ACC112 (cell line): Measurements from ENCODE around the gene GPATCH8.

Experiments used
- H2AFZ ChIP-seq: fragments of 200-600 bp; sonication (generic); one replicate; pipeline ENCODE4 v1.6.0; 2017; ENCODE audit warnings: antibody characterized with exemption, low read length; ENCODE audit not compliant: unreplicated experiment
- H3K27ac ChIP-seq: fragments of 200-600 bp; sonication (generic); 2 replicates; pipeline ENCODE4 v1.5.1; 2014; ENCODE audit warnings: low read depth, mild to moderate bottlenecking, antibody characterized with exemption, low read length, moderate library complexity
- H3K27me3 ChIP-seq: fragments of 200-600 bp; sonication (generic); 2 replicates; pipeline ENCODE4 v1.6.1; 2014; ENCODE audit warnings: mild to moderate bottlenecking, antibody characterized with exemption, low read length, moderate library complexity, mixed read lengths; ENCODE audit not compliant: insufficient read depth
- H3K36me3 ChIP-seq: fragments of 200-600 bp; sonication (generic); 2 replicates; pipeline ENCODE4 v1.6.1; 2016; ENCODE audit warnings: mild to moderate bottlenecking, antibody characterized with exemption, low read length, moderate library complexity, mixed read lengths; ENCODE audit not compliant: insufficient read depth
- H3K4me1 ChIP-seq: fragments of 200-600 bp; sonication (generic); one replicate; pipeline ENCODE4 v1.6.1; 2016; ENCODE audit warnings: low read length, mixed read lengths; ENCODE audit not compliant: insufficient read depth, unreplicated experiment, control insufficient read depth
- H3K4me3 ChIP-seq: fragments of 200-600 bp; sonication (generic); 2 replicates; pipeline ENCODE4 v1.5.1; 2014; ENCODE audit warnings: mild to moderate bottlenecking, low read depth, low read length
- H3K79me2 ChIP-seq: fragments of 200-600 bp; sonication (generic); one replicate; pipeline ENCODE4 v1.6.0; 2016; ENCODE audit warnings: low read length; ENCODE audit not compliant: control insufficient read depth, unreplicated experiment, insufficient read depth

Gene GPATCH8

DNA sequence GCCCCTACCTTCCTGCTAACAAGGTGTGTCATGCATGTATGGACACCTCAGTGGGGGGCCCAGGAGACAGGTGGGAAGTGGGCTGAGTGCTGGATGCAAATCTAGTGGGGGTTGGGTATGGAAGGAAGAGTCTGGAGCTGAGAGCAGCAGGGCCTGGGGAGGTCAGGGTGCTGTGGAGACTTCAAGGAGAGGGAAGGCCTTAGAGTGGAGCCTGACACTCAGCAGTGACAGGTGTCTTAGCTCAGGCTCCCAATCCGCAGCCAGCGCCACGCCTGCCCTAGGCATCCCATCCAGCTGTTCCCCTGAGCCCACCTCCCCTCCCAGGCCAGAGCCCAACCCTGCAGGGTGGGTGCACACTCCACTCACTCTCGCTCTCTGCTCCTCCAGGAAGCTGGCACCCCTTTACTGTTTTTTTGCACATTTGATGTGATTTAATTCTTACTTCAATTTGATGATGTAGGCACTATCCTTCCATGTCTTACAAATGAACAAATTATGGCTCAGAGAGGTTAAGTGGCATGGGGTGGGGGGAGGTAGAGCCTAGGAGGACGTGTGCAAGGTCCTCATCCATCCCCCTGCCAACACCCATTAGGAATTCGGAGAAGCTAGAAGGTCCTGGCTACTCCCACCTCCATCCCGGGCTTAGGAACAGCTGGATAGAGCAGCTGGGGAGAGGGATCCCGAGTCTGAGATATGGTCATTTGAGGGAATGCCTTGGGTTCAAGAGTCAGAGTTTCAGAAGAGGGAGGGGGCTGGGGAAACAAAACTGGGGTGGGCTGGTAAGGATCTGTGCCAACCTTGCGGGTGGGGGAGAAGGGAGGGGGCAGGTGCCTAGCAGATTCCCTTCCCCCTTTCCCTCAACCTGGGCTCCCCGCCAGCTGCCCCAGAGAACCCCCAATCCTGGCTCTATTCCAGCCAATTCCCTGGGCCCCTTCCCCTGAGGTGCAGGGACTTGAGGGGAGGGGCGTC, 141.6 kb downstream of the GPATCH8 start:
- Histone ChIP-seq H2AFZ (no peak overlapping the region), H3K27ac (no peak overlapping the region), H3K4me3 (no peak overlapping the region), H3K4me1 (peaks cover 13% of the 10 kb centered on the region), H3K27me3 (peaks cover 18% of the 10 kb centered on the region), H3K79me2 (no peaks in the 10 kb centered on the region), H3K36me3 (no peaks in the 10 kb centered on the region)

DNA sequence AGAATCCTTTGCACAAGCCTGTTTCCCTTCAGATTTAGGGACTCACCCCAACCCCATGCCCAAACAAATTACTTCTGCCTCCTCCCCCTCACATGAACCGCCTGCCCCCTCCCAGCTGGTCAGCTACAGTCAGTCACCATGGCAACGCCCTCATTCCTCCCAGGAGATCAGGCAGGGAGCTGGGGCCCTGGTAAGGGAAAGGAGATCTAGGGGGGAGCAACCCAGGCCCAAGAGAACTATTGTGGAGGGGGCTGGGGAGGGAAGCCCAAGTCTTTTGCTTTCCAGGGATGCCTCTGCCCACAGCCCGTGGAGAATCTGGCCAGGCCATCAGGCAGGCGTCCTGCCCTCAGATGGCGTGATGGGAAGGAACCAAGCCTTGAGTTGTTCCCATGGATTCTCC, 142.4 kb downstream of the GPATCH8 start:
- Histone ChIP-seq H3K79me2 (no peaks in the 10 kb centered on the region), H3K27me3 (peaks cover 11% of the 10 kb centered on the region), H3K27ac (no peak overlapping the region), H3K4me3 (no peak overlapping the region), H3K4me1 (peaks cover 13% of the 10 kb centered on the region), H2AFZ (no peak overlapping the region), H3K36me3 (no peaks in the 10 kb centered on the region)

DNA sequence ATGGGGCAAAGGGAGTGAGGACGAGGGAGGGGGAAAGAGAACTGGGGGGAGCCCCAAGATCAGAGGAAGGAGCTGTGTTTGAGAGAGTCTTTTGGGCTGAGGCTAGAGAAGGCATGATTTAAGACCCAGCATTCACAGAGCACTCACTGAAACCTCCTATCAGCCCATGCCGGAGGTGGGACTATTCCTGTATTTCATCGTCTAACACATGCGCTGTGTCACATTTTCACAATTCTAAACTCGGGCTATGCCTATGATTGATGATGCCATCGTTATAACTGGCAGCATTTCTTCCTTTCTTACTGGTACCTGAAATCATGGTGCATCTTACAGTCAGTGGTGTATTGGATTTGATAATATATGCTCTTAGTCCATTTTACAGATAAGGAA, 143.1 kb downstream of the GPATCH8 start:
- Histone ChIP-seq H3K4me1 (peaks cover 13% of the 10 kb centered on the region), H3K27ac (no peak overlapping the region), H3K4me3 (no peak overlapping the region), H3K27me3 (peaks cover 4% of the 10 kb centered on the region; the same call in 1 of the 2 replicates), H2AFZ (no peak overlapping the region), H3K79me2 (no peaks in the 10 kb centered on the region), H3K36me3 (no peaks in the 10 kb centered on the region)

DNA sequence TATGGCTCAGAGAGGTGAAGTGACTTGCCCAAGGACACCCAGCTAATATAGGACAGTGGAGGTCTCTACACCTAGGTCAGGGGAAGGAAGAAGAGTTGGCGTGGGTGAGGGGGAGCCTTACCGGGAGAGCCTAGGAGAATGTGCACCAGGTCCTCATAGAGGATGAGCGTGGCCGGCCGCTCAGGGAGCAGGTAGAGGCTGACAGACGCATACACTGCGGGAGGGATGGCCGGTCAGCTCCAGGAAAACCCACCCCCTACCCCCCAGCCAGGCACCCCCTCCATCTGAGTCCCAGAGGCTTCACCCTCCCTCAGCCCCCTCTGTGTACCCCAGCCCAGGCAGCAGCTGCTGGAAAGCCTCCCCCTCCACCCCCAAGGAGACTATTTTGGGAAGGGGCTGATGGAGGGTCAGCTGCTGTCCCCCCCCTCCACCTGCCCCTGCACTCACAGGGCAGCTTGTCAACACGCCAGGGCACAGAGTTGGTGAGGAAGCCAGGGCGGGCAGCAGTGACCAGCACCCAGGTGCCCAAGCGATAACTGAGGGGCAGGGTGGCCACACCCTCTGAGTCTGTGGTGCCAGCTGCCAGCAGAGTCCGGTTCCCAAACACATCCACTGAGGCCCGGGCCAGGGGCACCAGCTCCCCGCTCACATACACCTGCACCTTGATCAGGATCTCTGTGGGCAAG, 143.6 kb downstream of the GPATCH8 start:
- no peak overlapping the region for H2AFZ ChIP-seq
- no peak overlapping the region for H3K27ac ChIP-seq
- H3K36me3 ChIP-seq = no peaks in the 10 kb centered on the region
- H3K4me1 ChIP-seq = peaks cover 13% of the 10 kb centered on the region
- no peaks in the 10 kb centered on the region for H3K27me3 ChIP-seq
- no peak overlapping the region for H3K4me3 ChIP-seq
- no peaks in the 10 kb centered on the region for H3K79me2 ChIP-seq

DNA sequence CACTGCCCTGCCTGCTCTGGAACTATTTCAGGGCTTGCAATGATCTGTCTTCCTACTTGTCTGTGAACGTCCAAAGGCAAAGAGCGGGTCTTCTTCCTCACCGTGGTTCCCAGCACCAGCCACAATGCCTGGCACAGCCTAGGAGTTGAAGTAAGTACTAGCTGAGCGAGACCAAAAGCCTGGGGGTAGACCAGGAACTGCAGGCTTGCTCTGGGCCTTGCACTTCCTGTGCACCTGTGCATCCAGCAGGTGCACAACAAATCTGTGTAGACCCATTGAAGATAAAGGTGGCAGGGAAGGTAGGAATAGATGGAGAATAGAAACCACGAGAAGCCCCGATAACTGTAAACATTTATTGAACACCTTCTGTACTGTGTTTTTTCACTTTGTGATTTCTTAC, 144.2 kb downstream of the GPATCH8 start:
- H3K27me3 ChIP-seq = no peaks in the 10 kb centered on the region
- peaks cover 13% of the 10 kb centered on the region for H3K4me1 ChIP-seq
- H3K4me3 ChIP-seq = no peak overlapping the region
- no peaks in the 10 kb centered on the region for H3K79me2 ChIP-seq
- no peak overlapping the region for H2AFZ ChIP-seq
- H3K27ac ChIP-seq = no peak overlapping the region
- no peaks in the 10 kb centered on the region for H3K36me3 ChIP-seq

DNA sequence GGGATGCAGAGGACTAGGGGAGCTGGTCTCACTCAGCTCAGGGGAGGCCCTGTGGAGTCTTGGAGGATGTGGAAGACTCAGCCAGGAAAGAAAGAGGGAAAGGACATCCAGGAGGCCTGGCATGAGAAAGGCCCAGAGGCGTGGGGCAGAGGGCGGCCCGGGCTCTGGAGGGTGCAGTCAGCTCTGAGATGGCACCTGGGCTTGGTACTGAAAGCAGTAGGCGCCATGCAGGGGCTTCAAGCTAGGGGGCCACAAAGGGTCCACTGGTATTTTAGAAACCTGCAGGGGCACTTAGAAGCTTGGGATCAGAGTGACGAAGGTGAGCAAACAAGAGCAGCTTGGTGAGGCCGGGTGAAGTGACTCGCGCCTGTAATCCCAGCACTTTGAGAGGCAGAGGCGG, 145.1 kb downstream of the GPATCH8 start:
- Histone ChIP-seq H3K4me3 (no peak overlapping the region), H2AFZ (no peak overlapping the region), H3K36me3 (no peaks in the 10 kb centered on the region), H3K27ac (no peak overlapping the region), H3K79me2 (no peaks in the 10 kb centered on the region), H3K4me1 (peaks cover 13% of the 10 kb centered on the region), H3K27me3 (no peaks in the 10 kb centered on the region)

DNA sequence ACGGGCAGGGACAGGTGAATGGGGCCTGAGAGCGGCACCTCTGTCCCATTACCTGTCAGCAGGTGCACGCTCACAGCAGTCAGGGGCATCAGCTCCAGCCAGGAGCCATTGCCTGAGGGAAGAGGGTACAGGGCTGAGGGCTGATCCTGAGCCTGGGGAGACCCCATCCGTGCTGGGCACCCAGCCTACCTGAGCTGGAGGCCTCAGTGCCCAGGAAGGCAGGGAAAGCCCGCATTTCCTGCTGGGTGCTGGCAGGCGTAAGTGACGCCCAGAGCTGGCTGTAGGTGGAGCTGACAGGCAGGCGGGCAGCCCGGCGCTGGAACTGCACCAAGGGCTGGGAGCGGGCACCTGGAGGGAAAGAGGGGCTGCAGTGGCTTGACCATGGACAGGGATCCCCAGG, 147.0 kb downstream of the GPATCH8 start:
- Histone ChIP-seq H3K4me3 (no peak overlapping the region), H3K27me3 (no peaks in the 10 kb centered on the region), H2AFZ (no peak overlapping the region), H3K79me2 (no peaks in the 10 kb centered on the region), H3K27ac (no peak overlapping the region), H3K4me1 (peaks cover 6% of the 10 kb centered on the region), H3K36me3 (no peaks in the 10 kb centered on the region; the same call in 1 of the 2 replicates)

DNA sequence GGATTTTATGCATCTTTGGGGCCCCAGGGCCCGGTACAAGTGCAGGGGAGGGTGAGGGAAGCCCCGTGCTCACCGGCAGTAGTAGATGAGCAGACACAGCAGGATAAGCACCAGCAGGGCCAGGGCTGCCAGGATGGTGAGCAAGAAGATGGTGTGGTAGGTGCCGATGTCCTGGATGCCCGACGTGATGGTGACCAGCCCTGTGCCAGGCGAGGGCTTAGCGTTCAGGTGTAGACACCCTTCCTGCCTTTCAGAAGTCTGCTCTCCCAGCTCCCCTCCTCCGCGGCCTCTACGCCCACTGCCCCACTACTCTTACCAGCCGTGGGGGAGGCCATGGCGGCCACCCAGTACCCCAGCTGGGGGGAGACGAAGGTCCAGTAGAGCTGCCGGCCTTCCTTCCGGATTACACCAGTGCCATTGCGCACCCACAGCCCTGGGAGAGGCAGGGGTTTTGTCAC, 147.5 kb downstream of the GPATCH8 start:
- H3K4me1 ChIP-seq = peaks cover under 1% of the 10 kb centered on the region

DNA sequence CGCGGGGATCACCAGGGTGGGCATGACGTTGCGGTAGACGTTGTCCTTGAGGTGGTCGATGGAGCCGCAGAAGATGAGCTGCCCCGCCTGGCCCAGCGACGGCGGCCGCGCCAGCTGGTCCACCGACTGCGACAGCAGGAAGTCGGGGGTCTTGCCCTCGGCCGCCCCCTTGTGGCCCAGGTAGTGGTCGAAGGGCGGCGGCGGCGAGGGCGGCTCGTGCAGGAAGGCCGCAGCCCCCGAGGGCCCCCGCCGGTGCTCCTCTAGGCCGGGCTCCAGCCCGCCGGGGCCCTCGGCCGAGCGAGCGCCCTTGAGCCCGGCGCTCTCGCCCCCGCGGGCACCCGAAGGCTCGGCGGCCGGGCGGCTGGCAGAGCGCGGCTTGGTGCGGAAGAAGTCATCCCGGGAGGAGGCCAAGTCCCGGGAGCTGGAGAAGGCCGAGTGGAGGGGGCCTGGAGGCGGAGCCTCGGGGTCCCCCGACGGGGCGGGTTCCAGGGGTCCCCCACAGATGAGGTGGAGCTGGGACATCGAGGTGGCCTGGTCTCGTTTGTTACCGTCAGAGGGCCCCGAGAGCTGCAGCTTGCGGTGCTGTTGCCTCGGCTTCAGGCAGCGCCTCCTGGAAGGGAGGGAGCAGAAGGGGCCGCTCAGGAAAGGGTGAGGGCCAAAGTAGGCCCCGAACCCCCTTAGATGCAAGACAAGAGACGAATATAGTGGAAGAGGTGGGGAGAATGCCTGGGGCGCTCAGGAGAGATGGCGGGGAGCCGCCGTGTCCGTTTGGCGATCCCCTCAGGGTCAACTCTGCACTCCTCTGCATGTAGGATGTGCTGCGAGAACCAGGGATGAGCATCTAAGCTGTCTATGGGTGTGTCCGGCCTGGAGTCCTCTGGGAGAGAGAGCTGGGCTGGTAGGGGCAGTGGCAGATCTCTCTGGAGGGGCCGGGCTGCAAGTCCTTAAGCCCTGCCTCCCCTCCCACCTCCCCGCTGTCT, 148.3 kb downstream of the GPATCH8 start:
- Histone ChIP-seq H3K27me3 (no peaks in the 10 kb centered on the region), H2AFZ (no peak overlapping the region), H3K79me2 (no peaks in the 10 kb centered on the region), H3K4me3 (no peak overlapping the region), H3K36me3 (peaks cover 3% of the 10 kb centered on the region; the same call in 1 of the 2 replicates), H3K27ac (no peak overlapping the region), H3K4me1 (no peaks in the 10 kb centered on the region)

More for the DNA sequence above, 147.5 kb downstream of the GPATCH8 start:
- Histone ChIP-seq H2AFZ (no peak overlapping the region), H3K79me2 (no peaks in the 10 kb centered on the region), H3K27ac (no peak overlapping the region), H3K36me3 (peaks cover 3% of the 10 kb centered on the region; the same call in 1 of the 2 replicates), H3K27me3 (no peaks in the 10 kb centered on the region), H3K4me3 (no peak overlapping the region)
